HG02870 (cell line): ENCODE data around the gene SORD.

Experiments
- ATAC-seq: cut with Tn5 transposase; IDR thresholded peaks from one replicate; pipeline ENCODE4 v1.9.1; 2021; ENCODE audit warnings: mild to moderate bottlenecking, moderate library complexity; ENCODE audit not compliant: unreplicated experiment

SORD gene

GRCh38 chr15:45114751-45115085, 91.7 kb downstream of the SORD start:
- ATAC-seq, result no peak

- ATAC-seq, result no peak
Measured at GRCh38 chr15:45115312-45115820, 92.4 kb downstream of the SORD start.

- ATAC-seq, result no peak
Measured at GRCh38 chr15:45116006-45116481, 93.0 kb downstream of the SORD start.

- ATAC-seq, result no peak
Measured at GRCh38 chr15:45116482-45117307, 93.7 kb downstream of the SORD start.

GRCh38 chr15:45117308-45118130, 94.5 kb downstream of the SORD start:
- peak; percentile 8 for ATAC-seq

GRCh38 chr15:45118131-45118588, 95.2 kb downstream of the SORD start:
- ATAC-seq, result peak; percentile 93

GRCh38 chr15:45118996-45119395, 96.0 kb downstream of the SORD start:
- ATAC-seq, result no peak

- ATAC-seq, result no peak
Measured at GRCh38 chr15:45120081-45120972, 97.3 kb downstream of the SORD start.

GRCh38 chr15:45121020-45121419, 98.0 kb downstream of the SORD start:
- no peak for ATAC-seq

- no peak for ATAC-seq
Measured at GRCh38 chr15:45121706-45122417, 98.9 kb downstream of the SORD start.

- ATAC-seq, result no peak
Measured at GRCh38 chr15:45122719-45123118, 99.7 kb downstream of the SORD start.

- no peak for ATAC-seq
Measured at GRCh38 chr15:45123397-45123796, 100.4 kb downstream of the SORD start.

GRCh38 chr15:45126535-45127158, 103.7 kb downstream of the SORD start:
- ATAC-seq, result no peak
